IPS-NIHi7 (cell line): ENCODE results near the gene MMP1.
"Not testable (repeated sequence)": the region's sequence is repeated elsewhere in the genome, so short reads cannot be mapped to it uniquely, and the experiment has no call there.

Experiments used
- DNase-seq: peaks from one replicate; pipeline ENCODE4 v3.0.0; 2012; ENCODE audit warnings: mixed read lengths; ENCODE audit errors: extremely low spot score

Gene MMP1

DNA sequence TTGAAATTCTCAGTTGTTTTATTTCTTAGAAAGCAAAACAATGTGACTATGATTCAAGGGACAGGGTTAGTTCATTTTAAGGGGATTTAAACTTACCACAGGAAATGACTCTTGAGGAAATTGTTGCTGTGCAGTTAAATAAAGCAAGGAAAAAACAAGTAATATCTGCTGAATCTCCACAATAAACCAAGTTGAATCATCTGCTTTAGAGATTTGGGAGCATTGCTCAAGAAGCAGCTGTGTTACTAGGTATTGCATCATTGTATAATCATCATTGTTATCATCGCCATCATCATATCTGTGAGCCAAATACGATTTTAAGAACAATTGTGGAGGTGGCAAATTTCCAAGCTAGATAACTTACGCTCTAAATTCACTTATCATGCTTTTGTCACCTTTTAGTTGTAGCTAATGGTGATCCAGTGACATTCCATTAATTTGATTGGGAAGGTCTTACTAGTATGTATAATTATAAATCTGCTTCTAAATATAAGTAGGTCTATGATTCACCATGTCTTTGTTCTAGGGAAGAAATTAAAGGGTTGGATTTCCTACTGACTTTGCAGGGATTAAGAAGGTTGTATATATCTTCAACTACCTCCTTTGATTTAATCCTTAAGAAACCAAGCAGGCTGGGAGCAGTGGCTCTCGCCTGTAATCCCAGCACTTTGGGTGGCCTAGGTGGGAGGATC is 37.5 kb downstream of the MMP1 start:
- no peak for DNase-seq

GRCh38 chr11:102757823-102758549 is 40.0 kb downstream of the MMP1 start:
- no peak for DNase-seq

DNA sequence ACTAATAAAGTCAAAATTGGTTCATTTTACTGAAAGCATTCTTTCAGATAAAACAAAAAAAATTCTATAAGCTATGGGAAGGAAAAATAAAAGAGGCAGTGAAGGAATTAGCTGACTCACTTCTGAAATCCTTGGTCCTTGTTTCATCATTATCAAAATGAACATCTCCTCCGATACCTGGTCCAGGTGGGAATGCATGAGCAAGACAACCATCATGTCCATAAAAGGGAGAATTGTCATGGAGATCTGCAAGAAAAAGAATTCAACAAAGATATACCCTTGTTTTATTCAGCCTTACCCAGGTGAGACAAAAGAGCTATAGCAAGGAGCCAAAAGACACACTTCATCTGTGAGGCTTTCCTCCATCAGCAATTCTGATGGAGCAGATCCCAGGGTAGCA is 44.7 kb downstream of the MMP1 start:
- no peak for DNase-seq

DNA sequence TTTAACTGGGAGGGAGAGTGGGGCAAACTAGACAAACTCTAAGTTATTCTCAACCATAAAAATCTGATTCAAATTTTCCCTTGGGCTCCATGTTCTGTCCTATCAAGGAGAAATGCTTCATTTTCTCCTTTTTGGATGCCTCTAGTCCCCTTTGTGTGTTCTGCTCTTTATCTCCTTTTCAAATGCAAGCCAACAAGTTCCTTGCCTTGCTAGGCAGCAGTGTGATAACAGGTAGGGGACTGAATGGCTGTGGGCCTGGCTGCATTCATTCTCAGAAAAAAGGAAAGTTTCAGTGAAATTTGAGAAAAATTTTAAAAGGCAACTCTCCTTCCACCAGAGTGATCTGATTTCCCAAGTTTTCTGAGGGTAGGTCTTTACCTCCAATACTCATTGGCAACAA is 46.3 kb downstream of the MMP1 start:
- no peak for DNase-seq

DNA sequence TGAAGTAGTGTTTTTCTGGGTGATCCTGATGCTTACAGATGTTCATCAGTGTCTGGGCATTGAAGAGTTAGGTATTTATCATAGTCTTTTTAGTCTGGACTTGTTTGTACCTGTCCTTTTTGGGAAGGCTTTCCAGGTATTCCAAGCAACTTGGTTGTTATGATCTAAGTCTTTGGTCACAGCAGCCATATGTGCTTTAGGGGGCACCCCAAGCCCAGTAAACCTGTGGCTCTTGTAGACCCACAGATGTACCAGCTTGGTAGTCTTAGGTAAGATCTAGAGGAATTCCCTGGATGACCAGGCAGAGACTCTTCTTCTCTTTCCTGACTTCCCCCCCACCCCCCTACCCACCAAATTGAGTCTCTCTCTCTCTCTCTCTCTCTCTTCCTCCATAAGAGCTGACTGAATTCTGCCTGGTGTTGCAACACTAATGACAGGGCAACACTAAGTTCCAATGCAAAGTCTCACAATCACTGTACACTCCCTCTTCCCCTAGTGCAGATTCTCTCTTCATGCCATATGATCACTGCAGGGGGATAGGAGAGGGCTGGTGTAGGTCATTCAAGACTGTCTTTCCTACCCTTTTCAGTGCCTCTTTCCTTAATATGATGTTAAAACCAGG is 48.7 kb downstream of the MMP1 start:
- DNase-seq: no peak

DNA sequence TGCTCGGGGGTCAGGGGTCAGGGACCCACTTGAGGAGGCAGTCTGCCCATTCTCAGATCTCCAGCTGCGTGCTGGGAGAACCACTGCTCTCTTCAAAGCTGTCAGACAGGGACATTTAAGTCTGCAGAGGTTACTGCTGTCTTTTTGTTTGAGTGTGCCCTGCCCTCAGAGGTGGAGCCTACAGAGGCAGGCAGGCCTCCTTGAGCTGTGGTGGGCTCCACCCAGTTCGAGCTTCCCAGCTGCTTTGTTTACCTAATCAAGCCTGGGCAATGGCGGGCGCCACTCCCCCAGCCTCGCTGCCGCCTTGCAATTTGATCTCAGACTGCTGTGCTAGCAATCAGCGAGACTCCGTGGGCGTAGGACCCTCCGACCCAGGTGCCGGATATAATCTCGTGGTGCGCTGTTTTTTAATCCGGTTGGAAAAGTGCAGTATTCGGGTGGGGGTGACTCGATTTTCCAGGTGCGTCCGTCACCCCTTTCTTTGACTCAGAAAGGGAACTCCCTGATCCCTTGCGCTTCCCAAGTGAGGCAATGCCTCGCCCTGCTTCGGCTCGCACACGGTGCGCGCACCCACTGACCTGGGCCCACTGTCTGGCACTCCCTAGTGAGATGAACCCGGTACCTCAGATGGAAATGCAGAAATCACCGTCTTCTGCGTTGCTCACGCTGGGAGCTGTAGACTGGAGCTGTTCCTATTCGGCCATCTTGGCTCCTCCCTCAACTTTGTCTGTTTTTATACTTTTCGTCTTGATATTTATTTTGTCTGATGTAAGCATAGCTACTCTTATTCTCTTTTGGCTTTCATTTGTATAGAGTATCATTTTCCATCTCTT is 51.0 kb downstream of the MMP1 start:
- DNase-seq: not testable (repeated sequence)
